ENCODE measurements around the gene SIT1.
A peak's percentile ranks its signal among the peaks of the same experiment; 100 is the strongest.
"Not testable (repeated sequence)": the region's sequence is repeated elsewhere in the genome, so short reads cannot be mapped to it uniquely, and the experiment has no call there.

Gene SIT1

DNA sequence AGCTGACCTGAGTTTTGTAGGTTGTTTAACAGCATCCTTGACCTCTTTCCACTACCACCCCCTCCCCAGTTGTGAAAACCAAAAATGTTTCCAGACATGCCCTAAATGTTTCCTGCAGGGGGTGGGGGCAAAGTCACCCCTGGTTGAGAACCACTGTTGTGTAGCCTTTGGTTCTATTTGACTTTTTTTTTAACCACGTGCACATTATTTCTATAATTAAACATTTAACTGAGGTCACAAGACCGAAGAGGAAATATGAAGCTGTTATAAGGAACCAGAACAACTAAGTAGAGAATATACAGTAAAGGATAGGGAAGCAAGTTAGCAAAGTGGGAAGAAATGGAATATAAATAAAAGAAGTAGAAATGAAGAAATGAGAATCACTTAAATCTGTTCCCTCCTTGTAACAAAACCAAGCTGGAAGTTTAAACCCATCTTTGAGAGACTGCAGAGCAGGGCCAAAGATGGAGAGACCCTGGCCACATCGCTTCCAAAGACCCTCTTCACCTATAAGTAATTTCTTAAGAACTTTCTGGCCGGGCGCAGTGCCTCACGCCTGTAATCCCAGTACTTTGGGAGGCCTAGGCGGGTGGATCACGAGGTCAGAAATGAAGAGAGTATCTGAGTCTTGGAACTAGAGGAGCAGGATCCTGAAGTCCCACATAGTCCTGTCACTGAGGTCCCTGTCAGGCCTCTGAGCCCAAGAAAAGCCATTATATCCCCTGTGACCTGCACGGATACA is 14.4 kb downstream of the SIT1 start:
- no peak for DNase-seq

DNA sequence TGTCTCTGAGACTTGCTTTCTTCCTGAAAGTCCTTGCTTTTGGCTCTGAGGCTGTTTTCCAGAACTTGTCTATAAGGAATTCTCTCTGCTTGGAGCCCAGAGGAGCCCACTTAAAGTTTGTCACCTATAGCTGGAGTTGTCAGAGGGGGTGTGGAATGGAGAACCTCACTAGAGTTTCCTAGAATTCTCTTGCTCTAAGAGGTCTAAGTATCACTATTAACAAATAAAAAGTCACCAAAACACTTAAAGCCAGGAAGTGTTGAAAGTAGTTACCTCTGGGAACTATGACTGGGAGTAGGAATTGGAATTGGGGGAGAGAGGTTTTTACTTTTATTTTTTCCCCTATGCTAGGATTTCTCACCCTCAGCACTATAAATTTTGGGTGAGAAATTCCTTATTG is 15.0 kb downstream of the SIT1 start:
- no peak for DNase-seq

GRCh38 chr9:35629597-35629996 is 21.1 kb downstream of the SIT1 start:
- no peak for DNase-seq

DNA sequence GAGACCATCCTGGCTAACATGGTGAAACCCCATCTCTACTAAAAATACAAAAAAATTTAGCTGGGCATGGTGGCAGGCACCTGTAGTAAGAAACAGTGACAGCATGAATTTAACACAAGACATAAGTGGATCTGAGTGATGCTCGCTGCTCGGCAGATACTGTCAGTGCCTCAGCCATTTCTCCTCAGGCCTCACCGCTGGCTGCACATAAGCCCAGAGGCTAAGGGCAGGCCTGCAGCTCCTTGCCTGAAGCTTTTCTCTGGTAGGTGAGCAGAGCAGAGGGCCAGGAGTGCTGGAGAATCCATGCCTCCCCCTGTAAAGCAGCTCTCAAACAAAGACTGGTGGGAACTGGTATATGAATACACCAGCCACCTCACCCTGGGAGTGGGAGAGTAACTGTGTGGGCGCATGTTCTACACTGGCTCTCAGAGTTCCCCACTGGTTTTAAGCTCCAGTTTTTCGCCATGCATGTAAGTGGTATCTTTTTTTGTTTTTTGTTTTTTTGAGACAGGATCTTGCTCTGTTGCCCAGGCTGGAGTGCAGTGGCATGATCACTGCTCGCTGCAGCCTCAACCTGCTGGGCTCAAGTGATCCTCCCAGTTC is 22.2 kb downstream of the SIT1 start:
- no peak for DNase-seq

GRCh38 chr9:35627575-35627974 is 23.2 kb downstream of the SIT1 start:
- no peak for DNase-seq

DNA sequence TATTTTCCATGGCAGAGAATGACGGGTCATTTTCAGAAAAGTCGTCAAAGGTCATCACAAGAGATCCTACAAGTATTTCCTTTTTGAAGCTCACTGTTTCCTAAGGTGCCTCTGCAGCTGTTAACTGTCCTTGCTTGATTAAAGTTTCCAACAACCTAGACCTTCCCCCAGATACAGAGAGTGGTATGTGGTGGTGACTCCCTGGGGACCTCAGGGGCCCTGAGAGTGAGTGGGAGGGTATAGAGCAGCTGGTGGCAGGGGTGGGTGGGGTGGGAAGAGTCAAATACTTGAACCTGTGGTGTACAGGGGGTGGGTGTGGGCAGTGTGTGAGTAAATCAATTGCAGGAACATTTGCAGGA is 31.0 kb downstream of the SIT1 start:
- DNase-seq = no peak

DNA sequence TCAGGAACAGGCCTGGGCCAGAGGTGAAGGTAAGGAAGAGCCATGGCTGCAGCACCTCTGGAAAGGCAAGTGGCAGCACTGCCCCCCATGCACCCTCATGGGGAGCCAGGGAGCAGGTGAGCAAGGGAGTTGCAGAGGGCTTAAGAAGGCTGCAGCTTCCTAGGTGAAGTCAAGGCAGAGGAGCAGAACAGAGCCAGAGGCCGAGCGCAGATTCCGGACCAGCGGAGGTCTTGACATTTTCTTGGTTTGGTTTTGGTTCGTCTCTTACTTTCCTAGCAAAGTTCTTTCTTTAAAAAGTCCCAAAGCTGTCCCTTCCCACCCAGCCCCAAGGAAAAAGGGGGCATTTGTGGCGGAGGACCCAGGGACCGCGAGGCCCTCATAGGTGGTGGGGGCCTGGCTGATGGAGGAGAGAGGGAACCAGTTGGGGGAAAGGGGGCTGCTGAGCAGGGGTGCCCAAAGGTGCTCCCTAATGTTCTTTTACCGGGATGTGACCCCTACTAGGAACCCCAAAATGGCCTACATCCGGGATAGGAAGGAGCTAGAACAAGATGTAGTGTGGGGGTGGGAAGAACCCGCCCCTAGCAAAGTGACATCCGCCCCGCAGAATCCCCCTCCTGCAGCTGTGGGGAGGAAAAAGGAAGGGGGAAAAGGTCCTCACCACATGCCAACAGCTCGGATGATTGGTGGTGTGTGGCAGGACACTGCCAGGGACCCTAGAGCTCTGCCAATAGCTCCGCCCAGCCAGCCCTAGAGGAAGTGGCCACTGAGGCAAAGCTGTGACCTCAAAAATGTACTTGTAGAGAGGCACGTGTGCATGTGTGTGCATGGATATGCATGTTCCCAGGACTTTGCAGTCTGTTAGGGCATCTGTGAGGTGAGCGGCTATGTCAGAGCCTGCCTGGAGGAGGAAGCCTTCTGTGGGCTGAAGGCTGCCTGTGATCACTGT is 31.6 kb downstream of the SIT1 start:
- peak in 1 of 5 donors; percentile 59 for DNase-seq

DNA sequence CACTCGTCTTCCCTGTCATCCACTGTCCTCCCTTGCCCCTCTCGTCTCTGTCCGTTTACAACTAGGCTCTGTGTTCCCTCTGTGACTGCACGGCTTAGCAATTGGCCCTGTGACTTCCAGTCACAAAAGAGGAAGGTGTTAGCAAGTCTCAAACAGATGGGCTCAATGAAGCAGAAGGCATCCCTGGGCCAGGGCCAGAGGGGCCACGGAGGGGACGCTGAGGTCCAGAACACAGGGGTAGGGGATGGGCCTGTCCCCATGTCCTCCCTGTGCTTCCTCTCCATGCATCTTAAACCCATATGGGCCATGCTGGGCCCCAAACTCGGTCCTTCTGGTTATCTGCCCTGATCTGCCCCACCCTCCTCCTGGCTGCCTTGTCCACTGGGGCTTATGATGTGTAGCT is 32.4 kb downstream of the SIT1 start, which contains the start of gene CD72:
Gene CD72 (minus strand): TSS at position 89 of the 403 bp plus-strand sequence. CDS start 110 bp downstream, outside the sequence.
- no peak for DNase-seq

GRCh38 chr9:35617548-35617947 is 33.2 kb downstream of the SIT1 start:
- no peak for DNase-seq

DNA sequence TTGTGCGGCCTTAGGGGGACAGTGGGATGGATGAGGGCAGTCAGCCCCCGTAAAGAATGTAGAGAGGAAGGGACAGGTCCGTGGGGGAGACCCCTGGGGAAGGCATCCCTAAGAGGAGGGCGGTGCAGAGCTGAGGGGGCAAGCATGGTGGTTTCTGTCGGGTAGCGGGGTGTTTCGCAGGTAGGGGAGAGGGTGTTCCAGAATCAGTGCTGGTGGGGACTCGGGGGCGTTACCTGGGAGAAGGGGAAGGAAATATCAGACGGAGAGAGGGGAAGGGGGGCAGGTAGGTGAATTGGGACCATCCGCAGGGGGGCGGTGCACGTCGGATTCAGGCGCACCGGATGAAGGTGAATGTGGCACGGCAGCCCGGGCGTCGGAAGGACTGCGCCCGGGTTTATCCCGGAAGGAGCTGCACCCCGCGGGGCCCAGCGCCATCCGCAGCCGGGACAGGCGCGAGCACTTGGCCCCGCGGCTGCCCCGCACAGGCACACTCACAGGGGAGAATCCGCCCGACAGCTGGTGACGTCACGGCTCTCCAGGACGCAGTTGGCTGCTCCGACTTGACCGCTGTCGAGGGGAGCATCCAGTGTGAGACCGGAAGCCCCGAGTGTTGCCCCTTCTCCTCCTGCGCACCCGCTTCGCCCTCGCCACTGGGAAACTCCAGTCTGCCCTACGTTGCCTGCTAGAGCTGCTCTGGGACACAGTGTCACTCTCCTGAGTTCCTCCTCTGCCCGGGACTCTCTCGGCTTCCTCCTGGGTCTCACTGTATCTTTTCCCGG is 33.9 kb downstream of the SIT1 start:
- DNase-seq = peak; percentile 45 to 74 (median 55)

- no peak for DNase-seq
Observed at GRCh38 chr9:35615981-35616680, 34.6 kb downstream of the SIT1 start.

- DNase-seq = no peak
Observed at GRCh38 chr9:35612843-35613242, 37.9 kb downstream of the SIT1 start.

GRCh38 chr9:35612066-35612465 is 38.7 kb downstream of the SIT1 start:
- DNase-seq = not testable (repeated sequence)

- peak in 4 of 5 donors; percentile 29 to 52 (median 44) for DNase-seq
Observed at GRCh38 chr9:35611230-35611797, 39.4 kb downstream of the SIT1 start.

DNA sequence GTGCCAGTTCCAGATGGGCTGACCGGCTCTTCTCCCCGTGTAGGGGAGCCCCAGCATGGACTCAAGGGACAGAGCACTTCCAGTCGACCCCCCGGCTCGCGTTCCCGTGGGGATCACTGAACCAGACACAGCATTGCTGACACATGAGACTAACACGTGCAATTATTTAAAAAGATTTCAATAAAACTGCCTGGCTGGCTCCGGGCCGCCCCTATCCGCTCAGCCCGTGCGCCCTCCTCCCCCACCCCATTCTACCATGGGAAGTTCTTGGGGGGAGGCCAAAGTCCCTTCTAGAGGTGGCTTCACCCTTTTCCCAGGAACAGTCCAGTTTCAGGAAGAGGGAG is 40.9 kb downstream of the SIT1 start:
- no peak for DNase-seq

- no peak for DNase-seq
Observed at GRCh38 chr9:35609001-35609819, 41.5 kb downstream of the SIT1 start.

DNA sequence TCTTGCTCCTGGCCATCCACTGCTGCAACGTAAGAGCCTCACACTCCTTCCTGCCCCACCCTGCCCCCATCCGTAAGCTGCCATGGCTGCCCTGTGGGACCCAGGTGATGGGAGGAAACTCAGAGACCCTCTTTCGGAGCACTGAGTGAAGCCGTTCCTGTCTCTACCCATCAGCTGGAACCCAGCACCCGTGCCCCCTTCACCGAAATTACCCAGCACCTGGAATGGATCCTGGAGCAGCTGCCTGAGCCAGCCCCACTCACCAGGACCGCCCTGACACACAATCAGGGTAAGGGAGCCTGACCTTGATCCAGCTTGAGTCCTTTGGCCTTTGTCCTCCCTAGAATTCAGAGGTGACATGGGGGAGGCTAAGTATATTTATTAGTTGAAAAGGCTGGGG is 42.5 kb downstream of the SIT1 start:
- no peak for DNase-seq

DNA sequence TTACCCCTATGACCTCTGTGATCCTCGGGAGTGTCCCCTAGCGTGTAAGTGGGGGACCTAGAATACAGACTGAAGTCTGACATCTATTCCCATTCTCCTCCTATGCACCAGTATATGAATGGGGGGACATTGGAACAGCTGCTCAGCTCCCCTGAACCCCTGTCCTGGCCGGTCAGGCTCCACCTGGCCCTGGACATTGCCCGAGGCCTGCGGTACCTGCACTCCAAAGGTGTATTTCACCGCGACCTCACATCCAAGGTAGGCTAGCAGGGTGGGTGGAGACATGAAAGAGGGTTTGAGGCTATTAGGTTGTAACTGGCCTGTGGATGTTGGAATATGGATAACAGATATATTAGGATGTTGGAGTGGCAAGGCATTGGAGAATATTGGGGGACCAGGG is 44.0 kb downstream of the SIT1 start:
- no peak for DNase-seq

- no peak for DNase-seq
Observed at GRCh38 chr9:35606138-35606504, 44.6 kb downstream of the SIT1 start.

GRCh38 chr9:35605351-35606137 is 45.2 kb downstream of the SIT1 start:
- DNase-seq = peak in 3 of 5 donors; percentile 31 to 33 (median 32)
